GM13977 (cell line): ENCODE data around the gene ZNF12.
"Not testable (repeated sequence)": the region's sequence is repeated elsewhere in the genome, so short reads cannot be mapped to it uniquely, and the experiment has no call there.

Source experiments
- DNase-seq: peaks from one replicate; pipeline ENCODE4 v3.0.0; 2012; ENCODE audit warnings: low spot score
- in situ Hi-C: fragments of 300-500 bp; cut with MboI; formaldehyde crosslinking; loops from one replicate; pipeline ENCODE4 v1.12.0; 2022; ENCODE audit warnings: low sequenced_read_pairs, low pct_unique_long_range_greater_than_20kb, mixed read lengths, inconsistent platforms; ENCODE audit not compliant: unreplicated experiment
- TF ChIP-seq, protein P1 (sequence below): IDR thresholded peaks from 2 replicates; pipeline ENCODE4 v1.5.1; 2012; ENCODE audit warnings: mild to moderate bottlenecking, control low read depth; ENCODE audit not compliant: insufficient read depth; ENCODE audit errors: extremely low read depth, missing control alignments

ZNF12 gene

DNA sequence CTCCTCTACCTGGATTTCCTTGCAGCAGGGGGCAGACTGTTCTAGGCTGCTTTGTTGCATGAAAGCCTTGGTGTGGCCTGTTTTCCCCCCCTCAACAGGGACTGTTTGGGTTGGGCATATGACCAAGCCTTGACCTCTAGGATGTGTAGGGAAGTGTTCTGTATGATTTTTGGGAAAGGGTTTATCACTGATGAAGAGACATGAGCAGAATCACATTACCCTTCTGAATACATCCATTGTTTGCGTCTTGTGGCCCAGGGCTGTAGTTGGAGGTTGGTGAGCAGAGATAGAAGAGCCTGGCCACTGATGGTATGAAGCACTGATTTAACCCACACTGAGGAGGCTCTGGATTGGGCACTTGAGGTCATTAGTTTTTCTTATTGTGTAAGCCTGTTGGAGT, 26.6 kb downstream of the ZNF12 start:
- in situ Hi-C loops, result no loop called here
- no peak for DNase-seq
- TF ChIP-seq, protein P1, sequence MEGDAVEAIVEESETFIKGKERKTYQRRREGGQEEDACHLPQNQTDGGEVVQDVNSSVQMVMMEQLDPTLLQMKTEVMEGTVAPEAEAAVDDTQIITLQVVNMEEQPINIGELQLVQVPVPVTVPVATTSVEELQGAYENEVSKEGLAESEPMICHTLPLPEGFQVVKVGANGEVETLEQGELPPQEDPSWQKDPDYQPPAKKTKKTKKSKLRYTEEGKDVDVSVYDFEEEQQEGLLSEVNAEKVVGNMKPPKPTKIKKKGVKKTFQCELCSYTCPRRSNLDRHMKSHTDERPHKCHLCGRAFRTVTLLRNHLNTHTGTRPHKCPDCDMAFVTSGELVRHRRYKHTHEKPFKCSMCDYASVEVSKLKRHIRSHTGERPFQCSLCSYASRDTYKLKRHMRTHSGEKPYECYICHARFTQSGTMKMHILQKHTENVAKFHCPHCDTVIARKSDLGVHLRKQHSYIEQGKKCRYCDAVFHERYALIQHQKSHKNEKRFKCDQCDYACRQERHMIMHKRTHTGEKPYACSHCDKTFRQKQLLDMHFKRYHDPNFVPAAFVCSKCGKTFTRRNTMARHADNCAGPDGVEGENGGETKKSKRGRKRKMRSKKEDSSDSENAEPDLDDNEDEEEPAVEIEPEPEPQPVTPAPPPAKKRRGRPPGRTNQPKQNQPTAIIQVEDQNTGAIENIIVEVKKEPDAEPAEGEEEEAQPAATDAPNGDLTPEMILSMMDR, result no peak

DNA sequence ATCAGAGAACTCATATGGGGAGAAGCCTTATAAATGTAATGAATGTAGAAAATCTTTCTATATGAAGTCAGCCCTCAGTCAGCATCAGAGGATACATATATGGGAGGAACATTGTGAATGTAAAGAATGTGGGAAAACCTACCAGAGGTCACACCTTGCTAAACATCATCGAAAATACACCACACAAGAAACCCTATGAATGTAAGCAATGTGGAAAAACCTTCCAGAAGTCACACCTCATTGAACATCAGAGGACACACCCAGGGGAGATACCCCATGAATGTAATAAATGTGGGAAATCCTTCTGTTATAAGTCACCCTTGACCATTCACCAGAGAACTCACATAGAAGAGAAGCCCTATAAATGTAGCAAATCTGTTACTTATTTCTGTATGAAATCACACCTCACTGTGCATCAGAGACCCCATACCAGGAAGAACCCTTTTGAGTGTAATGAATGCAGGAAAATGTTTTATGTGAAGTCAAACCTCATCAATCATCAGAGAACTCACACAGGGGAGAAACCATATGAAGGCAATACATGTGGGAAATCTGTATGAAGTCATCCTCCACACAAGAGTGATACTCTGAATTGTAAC, 30.8 kb downstream of the ZNF12 start:
- in situ Hi-C loops, result no loop called here
- no peak for DNase-seq
- TF ChIP-seq, protein P1, result no peak

DNA sequence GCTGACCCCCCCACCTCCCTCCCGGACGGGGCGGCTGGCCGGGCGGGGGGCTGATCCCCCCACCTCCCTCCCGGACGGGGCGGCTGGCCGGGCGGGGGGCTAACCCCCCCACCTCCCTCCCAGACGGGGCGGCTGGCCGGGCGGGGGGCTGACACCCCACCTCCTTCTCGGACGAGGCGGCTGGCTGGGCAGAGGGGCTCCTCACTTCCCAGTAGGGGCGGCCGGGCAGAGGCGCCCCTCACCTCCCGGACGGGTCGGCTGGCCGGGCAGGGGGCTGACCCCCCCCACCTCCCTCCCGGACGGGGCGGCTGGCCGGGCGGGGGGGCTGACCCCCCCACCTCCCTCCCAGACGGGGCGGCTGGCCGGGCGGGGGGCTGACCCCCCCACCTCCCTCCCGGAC, 35.9 kb downstream of the ZNF12 start:
- DNase-seq, in situ Hi-C loops: not testable (repeated sequence)

DNA sequence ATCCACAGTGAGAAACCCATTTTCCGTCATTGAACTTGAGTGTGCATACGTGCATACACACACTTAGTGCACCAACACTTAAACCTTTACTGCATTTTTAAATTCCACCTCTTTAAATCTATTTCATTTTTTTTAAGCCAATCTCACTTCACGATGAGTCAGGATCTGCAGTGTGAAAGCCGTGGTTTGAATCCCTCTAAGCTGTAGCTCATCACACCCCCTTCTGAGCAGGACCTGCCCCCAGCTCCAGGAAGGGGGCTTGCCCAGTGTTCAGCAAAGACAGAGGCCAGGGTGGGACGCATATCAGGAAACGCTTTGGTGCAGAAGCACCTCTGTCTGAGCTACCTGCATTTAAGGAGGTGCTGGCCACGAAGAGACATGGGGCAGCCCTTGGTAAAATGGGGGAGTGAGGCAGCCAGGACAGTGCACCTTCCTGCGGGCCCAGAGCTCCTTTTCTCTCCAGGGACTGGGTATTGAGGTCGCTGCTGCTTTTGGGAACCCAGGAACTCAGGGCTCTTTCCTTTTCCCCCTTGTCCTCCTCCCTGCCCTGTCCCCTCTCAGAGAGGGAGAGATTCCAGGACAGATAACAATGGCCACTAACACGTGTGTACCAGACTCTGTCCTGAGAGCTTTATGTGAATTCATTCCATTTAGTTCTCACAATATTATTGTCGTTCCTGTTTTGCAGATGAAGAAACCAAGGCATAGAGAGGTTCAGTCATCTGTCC, 48.0 kb downstream of the ZNF12 start:
- TF ChIP-seq, protein P1, result no peak
- in situ Hi-C loops, result no loop called here

DNA sequence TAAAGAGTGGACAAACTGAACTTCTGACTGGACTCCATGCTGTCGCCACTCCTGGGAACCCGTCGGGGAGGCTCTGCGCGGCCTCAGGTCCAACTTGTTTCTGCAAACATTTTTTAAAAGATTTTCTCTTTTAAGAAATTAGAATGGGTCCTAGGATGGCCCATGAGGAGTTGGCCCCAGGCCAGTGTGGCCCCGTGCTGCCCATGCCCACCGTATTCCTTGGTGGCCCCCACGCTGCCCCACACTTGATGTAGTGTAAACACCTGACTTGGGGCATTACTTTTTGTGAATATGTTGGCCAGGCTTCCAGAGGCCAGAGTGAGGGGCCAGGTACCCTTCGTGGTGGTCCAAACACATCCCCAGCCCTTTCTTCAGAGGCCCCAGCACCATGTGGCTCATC, 50.3 kb downstream of the ZNF12 start:
- no peak for DNase-seq
- TF ChIP-seq, protein P1, result no peak
- in situ Hi-C loops, result no loop called here

More for the DNA sequence above, 48.0 kb downstream of the ZNF12 start:
- no peak for DNase-seq

DNA sequence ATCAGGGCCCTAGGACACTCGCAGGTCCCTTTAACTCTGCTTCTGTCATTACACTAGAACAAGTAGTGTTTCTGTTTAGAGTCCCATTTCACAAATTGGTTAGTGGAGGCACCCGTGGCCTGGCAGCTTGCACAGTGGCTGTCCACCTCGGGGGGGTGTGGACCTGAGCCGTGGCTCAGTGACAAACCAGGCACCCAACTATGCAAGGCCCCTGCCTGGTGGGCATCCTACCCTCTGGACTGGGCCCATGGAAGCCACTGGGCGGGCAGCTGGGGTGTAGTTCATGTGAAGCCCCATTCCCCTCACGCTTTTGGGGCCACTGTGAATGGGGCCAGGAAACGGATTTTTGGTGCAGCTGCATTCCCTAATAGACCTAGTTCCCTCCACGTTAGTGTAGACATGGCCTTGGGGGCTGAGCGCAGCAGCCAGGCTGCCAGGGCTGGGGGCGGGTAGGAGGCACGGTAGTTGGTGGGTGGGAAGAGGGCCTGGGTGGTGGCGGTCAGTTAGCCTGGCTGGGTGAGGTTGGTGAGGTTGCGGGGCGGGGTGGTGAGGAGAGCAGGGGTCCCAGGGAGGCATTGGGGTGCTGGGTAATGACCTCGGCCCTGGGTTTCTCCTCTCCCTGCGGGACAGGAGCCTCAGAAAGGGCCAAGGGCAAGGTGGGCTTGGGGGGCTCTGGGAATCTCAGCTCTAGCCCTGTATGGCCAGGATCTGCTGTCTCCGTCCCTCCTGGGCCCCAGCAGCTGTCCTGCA, 50.9 kb downstream of the ZNF12 start:
- DNase-seq, result no peak
- in situ Hi-C loops, result no loop called here
- TF ChIP-seq, protein P1, result no peak
